GM12878 (cell line): Measurements from ENCODE around the gene PRDM16. TPM values are rescaled to one million over a fixed set of nuclear protein-coding genes. Genes with fewer than 3 reads are reported as not detected.

ENCODE experiments used
- POLR2AphosphoS2 ChIP-seq: IDR thresholded peaks from 2 replicates; pipeline ENCODE4 v1.6.1; 2011; ENCODE audit warnings: low read depth, mild to moderate bottlenecking, low read length, improper control_type of control experiment, moderate library complexity
- ZNF384 ChIP-seq: IDR thresholded peaks from 2 replicates; pipeline ENCODE4 v1.6.1; 2012; ENCODE audit warnings: low read depth, mild to moderate bottlenecking, low read length, improper control_type of control experiment, borderline replicate concordance
- polyA plus RNA-seq, 11 experiments: library from polyadenylated mRNA; depleted of rRNA in 4 of 11; unstranded in 6 of 11; stranded (reverse) in 5 of 11; fragments of >200 nt; fragmentation: Nextera tagmentation in 4 of 11; fragmentation: Illumina TruSeq in 1 of 11; extraction: Ambion mirVana in 4 of 11; extraction: Trizol in 1 of 11; gene quantifications; 1 replicate in 1 of 11; 2 replicates in 10 of 11; pipeline versions ENCODE4 v1.2.1 to v1.2.3, GENCODE V29; 2011 to 2016; ENCODE audit warnings: inconsistent platforms in 2 of 11, missing spikeins in 2 of 11, low read depth in 1 of 11
- total RNA-seq, 4 experiments: library from RNA; depleted of rRNA in 3 of 4; stranded (reverse); fragments of >200 nt in 3 of 4; fragmentation: Illumina TruSeq in 1 of 4; extraction: Trizol in 1 of 4; gene quantifications; 2 replicates each; pipeline versions ENCODE4 v1.2.1 to v1.2.3, GENCODE V29; 2013 to 2021
- TF ChIP-seq, protein P1 (sequence below): fragments of 150-350 bp; IDR thresholded peaks from 2 replicates; pipeline ENCODE4 v1.6.1; 2016; ENCODE audit warnings: low read depth, low read length
- TF ChIP-seq, protein P2 (sequence below): fragments of 450-650 bp; IDR thresholded peaks from 2 replicates; pipeline ENCODE4 v1.6.1; 2018; ENCODE audit warnings: mild to moderate bottlenecking, low read depth, moderate library complexity; ENCODE audit not compliant: partially characterized antibody
- TF ChIP-seq, protein P3 (sequence below): fragments of 450-650 bp; IDR thresholded peaks from 2 replicates; pipeline ENCODE4 v1.6.1; 2016; ENCODE audit warnings: mild to moderate bottlenecking

Gene PRDM16
- total and polyA plus RNA-seq, 10 of the 15 experiments (the other 5 are each of a cell fraction or from before 2014, with no cell fraction given): 0.03 TPM; not detected in 9

DNA sequence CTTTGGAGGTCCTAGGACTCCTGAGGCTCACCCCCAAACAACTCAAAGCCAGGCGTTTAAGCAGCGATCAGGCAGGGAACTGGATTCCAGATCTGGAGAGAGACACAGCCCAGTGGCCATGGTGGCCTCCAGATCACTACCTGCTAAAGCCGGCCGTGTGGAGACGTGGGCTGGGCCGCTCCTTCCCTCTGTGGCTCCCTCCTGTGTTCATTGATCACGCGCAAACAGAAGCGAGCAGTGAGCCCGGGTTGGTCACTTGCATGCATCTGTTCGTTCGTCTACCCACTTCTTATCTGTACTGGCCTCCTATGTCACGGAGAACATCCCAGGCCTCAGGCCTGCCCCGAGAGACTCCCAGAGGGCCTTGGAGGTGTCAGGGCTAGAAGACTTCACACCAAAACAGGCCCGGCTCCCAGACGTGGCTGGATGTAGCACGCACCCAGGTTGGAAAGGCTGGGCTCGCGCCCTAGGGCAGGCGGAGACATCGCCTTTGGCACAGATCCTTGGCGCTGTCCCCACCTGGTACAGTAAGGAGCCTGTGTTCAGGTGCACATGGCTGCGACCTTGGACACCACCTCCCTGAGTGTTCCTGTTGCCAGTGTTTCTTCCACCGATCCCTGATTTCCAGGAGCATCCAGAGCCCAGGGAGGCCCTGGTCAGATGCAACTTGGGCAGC, 308.7 kb downstream of the PRDM16 start (continued):
- TF ChIP-seq, protein P1, sequence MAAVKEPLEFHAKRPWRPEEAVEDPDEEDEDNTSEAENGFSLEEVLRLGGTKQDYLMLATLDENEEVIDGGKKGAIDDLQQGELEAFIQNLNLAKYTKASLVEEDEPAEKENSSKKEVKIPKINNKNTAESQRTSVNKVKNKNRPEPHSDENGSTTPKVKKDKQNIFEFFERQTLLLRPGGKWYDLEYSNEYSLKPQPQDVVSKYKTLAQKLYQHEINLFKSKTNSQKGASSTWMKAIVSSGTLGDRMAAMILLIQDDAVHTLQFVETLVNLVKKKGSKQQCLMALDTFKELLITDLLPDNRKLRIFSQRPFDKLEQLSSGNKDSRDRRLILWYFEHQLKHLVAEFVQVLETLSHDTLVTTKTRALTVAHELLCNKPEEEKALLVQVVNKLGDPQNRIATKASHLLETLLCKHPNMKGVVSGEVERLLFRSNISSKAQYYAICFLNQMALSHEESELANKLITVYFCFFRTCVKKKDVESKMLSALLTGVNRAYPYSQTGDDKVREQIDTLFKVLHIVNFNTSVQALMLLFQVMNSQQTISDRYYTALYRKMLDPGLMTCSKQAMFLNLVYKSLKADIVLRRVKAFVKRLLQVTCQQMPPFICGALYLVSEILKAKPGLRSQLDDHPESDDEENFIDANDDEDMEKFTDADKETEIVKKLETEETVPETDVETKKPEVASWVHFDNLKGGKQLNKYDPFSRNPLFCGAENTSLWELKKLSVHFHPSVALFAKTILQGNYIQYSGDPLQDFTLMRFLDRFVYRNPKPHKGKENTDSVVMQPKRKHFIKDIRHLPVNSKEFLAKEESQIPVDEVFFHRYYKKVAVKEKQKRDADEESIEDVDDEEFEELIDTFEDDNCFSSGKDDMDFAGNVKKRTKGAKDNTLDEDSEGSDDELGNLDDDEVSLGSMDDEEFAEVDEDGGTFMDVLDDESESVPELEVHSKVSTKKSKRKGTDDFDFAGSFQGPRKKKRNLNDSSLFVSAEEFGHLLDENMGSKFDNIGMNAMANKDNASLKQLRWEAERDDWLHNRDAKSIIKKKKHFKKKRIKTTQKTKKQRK: no peak
- TF ChIP-seq, protein P2, sequence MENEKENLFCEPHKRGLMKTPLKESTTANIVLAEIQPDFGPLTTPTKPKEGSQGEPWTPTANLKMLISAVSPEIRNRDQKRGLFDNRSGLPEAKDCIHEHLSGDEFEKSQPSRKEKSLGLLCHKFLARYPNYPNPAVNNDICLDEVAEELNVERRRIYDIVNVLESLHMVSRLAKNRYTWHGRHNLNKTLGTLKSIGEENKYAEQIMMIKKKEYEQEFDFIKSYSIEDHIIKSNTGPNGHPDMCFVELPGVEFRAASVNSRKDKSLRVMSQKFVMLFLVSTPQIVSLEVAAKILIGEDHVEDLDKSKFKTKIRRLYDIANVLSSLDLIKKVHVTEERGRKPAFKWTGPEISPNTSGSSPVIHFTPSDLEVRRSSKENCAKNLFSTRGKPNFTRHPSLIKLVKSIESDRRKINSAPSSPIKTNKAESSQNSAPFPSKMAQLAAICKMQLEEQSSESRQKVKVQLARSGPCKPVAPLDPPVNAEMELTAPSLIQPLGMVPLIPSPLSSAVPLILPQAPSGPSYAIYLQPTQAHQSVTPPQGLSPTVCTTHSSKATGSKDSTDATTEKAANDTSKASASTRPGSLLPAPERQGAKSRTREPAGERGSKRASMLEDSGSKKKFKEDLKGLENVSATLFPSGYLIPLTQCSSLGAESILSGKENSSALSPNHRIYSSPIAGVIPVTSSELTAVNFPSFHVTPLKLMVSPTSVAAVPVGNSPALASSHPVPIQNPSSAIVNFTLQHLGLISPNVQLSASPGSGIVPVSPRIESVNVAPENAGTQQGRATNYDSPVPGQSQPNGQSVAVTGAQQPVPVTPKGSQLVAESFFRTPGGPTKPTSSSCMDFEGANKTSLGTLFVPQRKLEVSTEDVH: no peak
- TF ChIP-seq, protein P3, sequence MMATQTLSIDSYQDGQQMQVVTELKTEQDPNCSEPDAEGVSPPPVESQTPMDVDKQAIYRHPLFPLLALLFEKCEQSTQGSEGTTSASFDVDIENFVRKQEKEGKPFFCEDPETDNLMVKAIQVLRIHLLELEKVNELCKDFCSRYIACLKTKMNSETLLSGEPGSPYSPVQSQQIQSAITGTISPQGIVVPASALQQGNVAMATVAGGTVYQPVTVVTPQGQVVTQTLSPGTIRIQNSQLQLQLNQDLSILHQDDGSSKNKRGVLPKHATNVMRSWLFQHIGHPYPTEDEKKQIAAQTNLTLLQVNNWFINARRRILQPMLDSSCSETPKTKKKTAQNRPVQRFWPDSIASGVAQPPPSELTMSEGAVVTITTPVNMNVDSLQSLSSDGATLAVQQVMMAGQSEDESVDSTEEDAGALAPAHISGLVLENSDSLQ: no peak
- no peak for TF ChIP-seq POLR2AphosphoS2
- no peak for TF ChIP-seq ZNF384
- TF ChIP-seq, all 136 proteins: peak for 0
